HG03045 (cell line): Measurements from ENCODE around the gene BABAM2.
"Not testable (repeated sequence)": the region's sequence is repeated elsewhere in the genome, so short reads cannot be mapped to it uniquely, and the experiment has no call there.

Source experiments
- ATAC-seq: cut with Tn5 transposase; IDR thresholded peaks from one replicate; pipeline ENCODE4 v1.9.1; 2021; ENCODE audit warnings: mild to moderate bottlenecking, moderate library complexity; ENCODE audit not compliant: unreplicated experiment

The BABAM2 gene

DNA sequence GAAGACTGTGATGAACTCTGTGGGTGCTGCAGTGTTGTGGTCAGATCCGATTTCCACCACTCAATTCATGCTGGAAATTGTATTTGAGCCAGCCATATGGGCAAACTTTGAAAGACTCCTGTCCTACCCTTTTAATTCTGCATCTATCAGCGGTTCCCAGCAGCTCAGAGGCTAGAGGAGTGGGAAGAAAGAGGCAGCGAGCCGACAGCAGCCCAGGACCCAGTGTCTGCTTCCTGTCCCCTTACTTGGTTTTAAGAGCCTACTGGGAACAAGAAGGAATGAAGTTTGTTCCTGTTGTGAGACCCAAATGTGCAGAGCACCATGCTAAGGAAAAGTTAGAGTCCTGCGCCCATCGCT, 429.5 kb downstream of the BABAM2 start:
- ATAC-seq: no peak

- ATAC-seq: no peak
These were observed 429.8 kb downstream of the BABAM2 start for GRCh38 chr2:28320371-28320770.

DNA sequence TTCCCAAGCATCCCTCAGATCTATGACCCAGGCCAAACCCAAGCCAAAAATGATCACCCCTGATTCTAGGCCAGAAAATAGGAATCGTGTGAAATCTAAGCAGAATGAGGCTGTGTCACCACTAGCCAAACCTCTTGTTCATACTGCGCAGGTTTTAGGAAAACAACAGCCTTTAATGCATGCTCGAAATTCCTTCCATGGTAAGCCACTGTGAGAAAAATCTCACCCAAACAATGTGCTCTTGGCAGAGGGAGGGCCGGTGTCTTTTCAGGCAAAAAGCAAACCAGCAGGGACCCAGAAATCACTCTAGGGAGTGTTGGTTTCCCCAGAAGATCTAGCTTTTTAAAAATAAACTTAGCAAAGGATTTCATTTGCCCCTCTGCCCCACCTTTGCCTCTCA, 430.9 kb downstream of the BABAM2 start:
- no peak for ATAC-seq

DNA sequence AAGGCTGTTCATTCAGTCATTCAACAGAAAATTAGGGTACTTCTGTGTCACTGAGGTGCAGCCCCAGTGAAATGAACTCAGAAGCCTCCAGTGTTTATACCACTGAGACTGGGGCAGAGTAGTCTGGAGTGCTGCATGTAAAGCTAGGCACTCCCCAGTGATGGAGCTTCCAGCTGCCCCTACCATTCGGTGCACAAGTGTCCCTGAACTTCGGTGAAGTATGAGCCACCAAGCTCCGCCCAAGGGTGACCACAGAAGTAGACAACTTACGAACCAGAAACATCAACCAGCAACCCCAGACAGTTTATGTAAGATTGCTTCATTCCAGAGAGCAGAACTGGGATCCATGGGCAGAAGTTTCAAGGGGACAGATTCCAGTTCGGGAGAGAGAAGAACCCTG, 431.5 kb downstream of the BABAM2 start:
- ATAC-seq: no peak

DNA sequence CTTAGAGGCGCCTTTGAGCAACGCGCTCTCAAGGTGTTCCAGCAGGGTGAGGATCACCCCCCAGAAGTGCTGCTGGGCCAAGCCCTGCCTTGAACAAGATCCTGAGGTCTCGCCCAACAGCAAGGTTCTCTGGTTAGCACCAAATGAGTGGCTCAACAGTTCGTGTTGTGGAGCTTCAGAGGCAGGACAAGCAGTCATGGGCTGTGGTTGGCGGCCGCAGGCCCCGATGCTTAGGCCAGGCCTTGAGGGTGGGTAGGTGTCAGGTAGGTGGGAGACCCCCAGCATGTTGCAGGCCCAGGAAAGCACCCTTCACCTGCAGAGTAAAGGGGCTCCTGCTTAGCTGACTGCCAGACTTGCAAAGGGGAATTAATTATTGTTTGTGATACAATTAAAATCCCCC, 431.9 kb downstream of the BABAM2 start:
- ATAC-seq: no peak

GRCh38 chr2:28322981-28323396, 432.5 kb downstream of the BABAM2 start:
- no peak for ATAC-seq

GRCh38 chr2:28325173-28325566, 434.6 kb downstream of the BABAM2 start:
- ATAC-seq: no peak

DNA sequence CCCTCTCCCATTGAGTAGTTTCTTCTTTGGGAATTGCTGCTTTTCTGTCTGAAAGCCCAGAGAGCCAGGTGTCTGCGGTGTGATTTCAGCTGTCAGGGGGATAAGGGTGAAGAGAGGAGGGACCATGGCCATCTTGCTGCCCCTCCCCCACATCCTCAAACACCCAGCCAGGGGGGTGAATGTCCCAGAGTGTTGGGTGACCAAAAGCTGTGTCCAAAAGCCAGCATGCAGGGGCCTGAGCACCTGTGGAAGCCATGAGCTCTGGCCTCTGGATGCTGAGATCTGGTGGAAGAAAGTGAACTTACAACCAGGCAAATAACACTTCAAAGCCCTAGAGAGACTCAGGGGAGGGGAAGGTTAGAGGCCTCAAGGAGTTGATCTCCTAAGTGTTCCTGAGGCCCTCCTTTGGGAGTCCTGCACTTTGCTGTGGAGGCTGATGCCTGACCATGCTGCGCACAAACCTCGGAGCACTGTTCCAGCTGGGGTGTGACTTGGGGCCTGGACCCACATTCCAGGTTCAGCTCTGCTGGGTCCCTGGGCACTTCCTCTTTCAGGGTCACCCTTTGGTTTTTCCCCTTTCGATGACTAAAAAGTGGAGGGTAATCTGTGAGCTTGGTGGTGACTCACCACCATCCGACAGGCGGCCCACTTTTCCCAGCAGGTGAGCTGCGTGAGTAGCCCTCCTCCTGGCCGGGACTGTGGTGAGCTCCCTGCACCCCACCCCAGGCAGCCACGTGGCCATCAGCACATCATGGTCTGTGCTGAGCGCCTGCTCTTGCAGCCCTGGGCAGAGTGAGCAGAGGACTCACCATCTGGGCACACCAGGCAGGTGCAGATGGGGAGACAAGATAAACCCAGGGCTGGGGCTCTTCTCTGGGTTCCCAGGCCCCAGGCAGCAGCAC, 435.3 kb downstream of the BABAM2 start:
- ATAC-seq: no peak

- ATAC-seq: no peak
These were observed 435.9 kb downstream of the BABAM2 start for GRCh38 chr2:28326469-28326805.

DNA sequence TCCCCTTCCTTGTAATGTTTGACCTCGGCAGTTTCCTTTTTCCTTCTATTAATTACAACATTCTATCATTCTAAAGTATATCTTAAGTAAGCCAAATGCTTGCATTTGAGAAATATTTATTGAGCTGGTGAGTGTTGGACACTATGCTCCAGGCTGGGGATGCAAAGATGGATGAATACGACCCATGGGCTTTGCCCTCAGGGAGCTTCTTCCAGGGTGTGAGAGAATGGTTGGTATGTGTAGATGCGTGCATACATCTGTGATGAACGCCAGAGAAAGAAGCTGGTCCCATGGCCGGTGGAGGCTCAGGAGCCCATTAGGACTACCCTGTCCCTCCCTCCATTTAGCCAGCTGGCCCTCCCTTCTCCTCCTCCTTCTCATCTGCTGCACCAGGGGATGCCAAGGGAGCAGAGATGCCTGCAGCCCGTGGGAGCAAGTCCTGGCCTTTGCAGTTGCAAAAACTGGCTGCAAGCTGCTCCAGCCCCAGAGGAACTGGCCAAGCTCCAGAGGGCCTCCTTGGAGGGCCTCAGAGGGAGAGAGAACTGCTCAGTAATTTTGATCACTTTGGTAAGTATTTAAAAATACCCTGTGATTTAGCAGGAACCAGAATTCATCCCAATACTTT, 436.5 kb downstream of the BABAM2 start:
- ATAC-seq: no peak

DNA sequence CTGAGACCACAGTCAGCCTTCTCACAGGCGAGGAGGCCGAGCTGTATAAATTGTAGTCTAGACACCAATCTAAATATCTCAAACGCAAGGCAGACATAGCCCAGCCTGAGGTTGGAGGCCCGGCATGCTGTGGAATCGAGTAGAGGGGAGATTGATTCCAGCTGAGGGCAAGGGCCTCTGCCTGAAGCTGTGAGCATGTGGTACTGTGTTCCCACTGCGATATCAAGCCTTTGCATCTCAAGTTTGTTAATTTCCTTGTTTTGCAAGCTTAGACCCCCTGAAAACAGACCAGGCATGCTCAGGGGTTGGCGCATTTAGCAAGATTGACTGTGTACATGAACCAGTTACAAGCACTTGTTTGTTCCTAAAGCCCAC, 437.0 kb downstream of the BABAM2 start:
- ATAC-seq: no peak

DNA sequence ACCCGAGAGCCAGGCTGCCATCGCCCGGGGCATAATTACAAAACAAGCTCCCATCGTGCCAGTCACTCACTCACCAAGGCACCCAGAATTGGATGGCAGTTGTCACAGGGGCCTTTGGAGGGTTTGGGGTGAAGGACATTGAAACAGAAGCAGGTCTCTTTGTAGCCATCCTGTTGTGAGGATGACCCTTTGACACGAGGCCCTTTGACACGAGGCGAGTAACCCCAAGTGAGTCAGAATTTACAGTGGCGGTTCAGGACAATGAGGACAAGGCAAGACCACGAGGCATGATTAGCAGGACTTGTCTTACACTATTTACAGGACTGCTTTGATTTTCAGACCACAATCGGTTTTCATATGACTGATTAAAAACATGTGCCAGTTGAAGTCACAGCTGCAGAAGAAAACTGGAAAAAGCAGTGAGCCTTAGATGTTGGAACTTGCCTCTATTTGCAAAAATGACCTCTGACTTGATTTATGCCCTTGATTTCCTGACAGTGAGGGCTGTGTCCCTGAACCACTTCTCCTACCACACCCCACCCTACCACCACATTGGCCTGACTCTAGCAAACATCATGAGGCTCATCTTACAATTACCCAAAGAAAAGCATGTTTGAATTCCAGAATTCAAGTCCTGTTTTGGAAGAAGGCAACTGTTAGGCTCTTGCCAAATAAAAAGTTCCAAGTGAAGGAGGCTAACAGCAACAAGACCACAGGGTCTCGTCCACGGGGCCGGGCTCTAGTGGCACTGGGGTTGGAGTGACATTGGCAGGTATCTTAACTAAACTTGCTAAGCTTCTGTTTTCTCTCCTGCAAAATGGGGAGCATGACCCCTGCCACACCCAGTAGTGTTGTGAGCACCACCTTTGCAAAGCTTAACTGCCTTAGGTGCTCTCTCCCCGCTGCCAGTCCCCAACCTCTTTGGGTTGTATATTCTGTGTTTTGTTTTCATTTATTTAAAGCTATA, 437.7 kb downstream of the BABAM2 start:
- ATAC-seq: no peak

DNA sequence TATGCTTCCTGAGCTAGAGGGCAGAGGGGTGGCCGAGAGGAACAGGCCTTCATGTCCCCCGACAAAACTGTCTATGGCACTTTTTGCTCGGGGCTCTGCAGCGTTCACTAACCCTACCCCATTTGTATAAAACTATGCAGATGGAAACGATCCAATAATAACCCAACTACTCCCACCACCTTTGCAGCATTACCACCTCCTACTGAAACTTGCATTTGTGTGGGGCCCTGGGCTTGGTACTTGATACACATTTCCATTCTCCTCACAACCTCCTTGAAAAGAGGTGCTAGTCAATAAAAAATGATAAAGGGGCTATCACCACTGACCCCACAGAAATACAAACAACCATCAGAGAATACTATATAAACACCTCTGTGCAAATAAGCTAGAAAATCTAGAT, 438.7 kb downstream of the BABAM2 start:
- ATAC-seq: no peak

- not testable (repeated sequence) for ATAC-seq
These were observed 440.2 kb downstream of the BABAM2 start for GRCh38 chr2:28330722-28331121.

DNA sequence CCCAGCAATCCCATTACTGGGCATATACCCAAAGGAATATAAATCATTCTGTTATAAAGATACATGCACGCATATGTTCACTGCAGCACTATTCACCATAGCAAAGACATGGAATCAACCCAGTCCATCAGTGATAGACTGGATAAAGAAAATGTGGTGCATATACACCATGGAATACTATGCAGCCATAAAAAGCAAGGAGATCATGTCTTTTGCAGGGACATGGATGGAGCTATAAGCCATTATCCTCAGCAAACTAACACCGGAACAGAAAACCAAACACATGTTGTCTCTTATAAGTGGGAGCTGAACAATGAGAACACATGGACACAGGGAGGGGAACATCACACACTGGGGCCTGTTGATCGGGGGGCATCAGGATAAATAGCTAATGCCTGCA, 441.3 kb downstream of the BABAM2 start:
- not testable (repeated sequence) for ATAC-seq

DNA sequence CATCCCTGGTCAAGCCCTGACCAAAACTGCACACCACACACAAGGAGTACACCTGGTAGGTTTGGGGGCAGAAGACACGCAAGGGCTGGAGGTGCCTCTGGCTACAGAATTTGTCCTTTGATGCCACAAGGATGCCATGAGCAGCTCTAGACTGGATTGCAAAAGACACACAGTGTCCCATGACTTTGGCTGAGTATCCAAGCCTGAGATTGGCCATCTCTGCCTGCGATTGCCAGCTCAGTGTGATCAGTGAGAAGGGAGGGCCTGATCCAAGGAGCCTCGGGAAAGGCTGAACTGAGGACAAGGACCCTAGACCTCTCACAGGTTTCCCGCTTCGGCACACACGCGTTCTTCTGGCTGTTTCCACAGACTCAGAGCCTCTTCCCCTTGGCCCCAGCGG, 442.2 kb downstream of the BABAM2 start:
- ATAC-seq: no peak

DNA sequence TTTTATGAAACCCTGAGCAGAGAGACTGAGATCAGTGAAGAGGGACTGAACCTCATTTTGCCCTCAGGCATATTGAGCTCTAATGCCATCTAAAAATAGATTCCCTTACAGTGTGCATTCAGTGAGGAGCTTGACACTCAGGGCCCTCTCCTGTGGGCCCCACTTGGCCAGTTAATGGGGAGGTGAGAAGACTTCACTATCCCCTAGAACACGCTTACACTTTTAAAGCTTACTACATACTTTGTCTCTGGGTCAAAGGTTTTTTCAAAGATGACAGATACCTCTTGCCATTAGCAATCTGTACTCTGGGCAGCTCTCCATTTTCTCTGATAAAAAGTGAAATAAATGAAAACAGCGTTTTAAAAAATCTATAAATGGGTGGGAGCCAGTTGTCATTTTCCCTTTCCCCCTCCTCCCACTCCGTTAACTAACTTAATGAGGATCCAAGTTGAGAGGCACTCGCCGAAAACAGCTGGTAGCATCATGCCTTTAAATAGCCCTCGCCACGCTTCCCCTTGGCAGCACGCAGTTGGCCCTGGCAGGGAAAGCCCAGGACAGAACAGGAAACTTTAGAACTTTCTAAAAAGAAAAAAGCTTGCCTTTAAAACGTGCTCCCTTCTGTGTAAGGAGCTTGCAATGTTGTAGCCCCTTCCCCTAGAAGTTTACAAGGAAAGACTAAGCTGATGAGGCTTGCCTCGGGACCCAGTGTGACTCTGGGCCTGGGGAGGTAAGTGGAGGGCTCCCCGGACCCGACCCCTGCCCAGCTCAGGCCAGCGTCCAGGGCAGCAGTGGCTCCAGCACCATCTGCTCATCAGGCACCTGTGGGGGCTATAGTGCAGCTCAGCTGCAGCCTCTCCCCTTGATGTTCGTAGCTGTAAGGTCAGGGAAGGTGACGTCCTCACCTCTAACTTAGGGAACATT, 443.3 kb downstream of the BABAM2 start:
- ATAC-seq: no peak

- no peak for ATAC-seq
These were observed 444.0 kb downstream of the BABAM2 start for GRCh38 chr2:28334527-28334894.

DNA sequence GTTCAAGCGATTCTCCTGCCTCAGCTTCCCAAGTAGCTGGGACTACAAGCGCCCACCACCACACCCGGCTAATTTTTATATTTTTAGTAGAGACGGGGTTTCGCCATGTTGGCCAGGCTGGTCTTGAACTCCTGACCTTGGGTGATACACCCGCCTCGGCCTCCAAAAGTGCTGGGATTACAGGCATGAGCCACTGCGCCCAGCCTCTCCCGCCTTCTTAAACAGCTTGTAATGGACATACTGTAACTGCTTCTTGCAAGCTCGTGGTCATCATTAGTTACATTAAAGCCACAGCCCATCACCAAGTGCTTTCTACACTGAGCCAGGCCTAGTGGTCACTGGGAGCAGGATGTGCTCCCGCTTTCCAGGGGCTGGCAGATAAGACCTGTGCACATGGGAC, 444.7 kb downstream of the BABAM2 start:
- not testable (repeated sequence) for ATAC-seq

GRCh38 chr2:28335666-28336065, 445.1 kb downstream of the BABAM2 start:
- no peak for ATAC-seq
